Astrocyte (in vitro differentiated cells and primary cell): Measurements from ENCODE around the gene RPL5.

Experiments used
- EZH2 ChIP-seq: IDR thresholded peaks from 2 replicates; pipeline ENCODE4 v1.6.1; 2012; ENCODE audit warnings: mild to moderate bottlenecking, low read length, inconsistent platforms; ENCODE audit not compliant: insufficient read depth
- TF ChIP-seq, protein P1 (sequence below): IDR thresholded peaks from 2 replicates; pipeline ENCODE4 v1.5.1; 2011; ENCODE audit warnings: low read depth, mild to moderate bottlenecking, inconsistent platforms, low read length, moderate library complexity; ENCODE audit not compliant: insufficient read depth

DNA sequence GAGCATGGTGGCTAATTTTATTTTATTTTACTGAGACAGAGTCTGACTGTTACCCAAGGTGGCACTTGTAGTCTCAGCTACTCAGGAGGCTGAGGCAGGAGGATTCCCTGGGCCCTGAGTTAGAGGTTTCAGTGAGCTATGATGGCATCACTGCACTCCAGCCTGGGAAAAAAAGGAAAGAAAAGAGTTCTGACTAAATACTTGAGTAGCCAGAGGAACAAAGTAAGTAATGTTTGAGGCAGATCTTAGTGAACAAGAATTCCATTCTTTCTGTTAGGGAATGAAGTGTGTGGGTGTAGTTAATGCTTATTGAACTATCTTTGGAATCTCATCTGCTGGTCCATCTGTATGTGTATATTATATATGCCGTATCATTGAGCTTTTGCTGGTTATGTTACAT, 33.9 kb upstream of the RPL5 start:
- TF ChIP-seq, protein P1, sequence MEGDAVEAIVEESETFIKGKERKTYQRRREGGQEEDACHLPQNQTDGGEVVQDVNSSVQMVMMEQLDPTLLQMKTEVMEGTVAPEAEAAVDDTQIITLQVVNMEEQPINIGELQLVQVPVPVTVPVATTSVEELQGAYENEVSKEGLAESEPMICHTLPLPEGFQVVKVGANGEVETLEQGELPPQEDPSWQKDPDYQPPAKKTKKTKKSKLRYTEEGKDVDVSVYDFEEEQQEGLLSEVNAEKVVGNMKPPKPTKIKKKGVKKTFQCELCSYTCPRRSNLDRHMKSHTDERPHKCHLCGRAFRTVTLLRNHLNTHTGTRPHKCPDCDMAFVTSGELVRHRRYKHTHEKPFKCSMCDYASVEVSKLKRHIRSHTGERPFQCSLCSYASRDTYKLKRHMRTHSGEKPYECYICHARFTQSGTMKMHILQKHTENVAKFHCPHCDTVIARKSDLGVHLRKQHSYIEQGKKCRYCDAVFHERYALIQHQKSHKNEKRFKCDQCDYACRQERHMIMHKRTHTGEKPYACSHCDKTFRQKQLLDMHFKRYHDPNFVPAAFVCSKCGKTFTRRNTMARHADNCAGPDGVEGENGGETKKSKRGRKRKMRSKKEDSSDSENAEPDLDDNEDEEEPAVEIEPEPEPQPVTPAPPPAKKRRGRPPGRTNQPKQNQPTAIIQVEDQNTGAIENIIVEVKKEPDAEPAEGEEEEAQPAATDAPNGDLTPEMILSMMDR, result no peak
- no peak for TF ChIP-seq EZH2
